Lung (tissue), 12 donors: ENCODE measurements around the gene LRRC27. TPM values are rescaled to one million over a fixed set of nuclear protein-coding genes. Genes with fewer than 3 reads are reported as not detected.

Experiments
- ATAC-seq: fragments of 200-7000 bp; cut with Tn5 transposase; one replicate; pipeline ENCODE4 v1.9.1; 2020; ENCODE audit warnings: moderate number of reproducible peaks; ENCODE audit not compliant: insufficient read depth, low FRiP score
- DNase-seq, 3 donors: peaks; one replicate each; pipeline ENCODE4 v3.0.0-alpha.2; 2013 to 2017
- H3K27ac ChIP-seq, 2 donors: one replicate each; pipeline ENCODE4 v1.5.1; 2013; ENCODE audit warnings: mild to moderate bottlenecking in 2 of 2, moderate library complexity in 2 of 2, control low read depth in 1 of 2, inconsistent platforms in 1 of 2, low read depth in 1 of 2, low read length in 1 of 2
- H3K27me3 ChIP-seq, 3 donors: one replicate each; pipeline ENCODE4 v1.5.1; 2013; ENCODE audit warnings: low read length in 2 of 3; ENCODE audit not compliant: control insufficient read depth in 3 of 3, insufficient read depth in 3 of 3
- H3K36me3 ChIP-seq, 4 donors: one replicate each; pipeline ENCODE4 v1.5.1; 2013; ENCODE audit warnings: low read length in 4 of 4, mild to moderate bottlenecking in 1 of 4, moderate library complexity in 1 of 4; ENCODE audit not compliant: control insufficient read depth in 4 of 4, insufficient read depth in 4 of 4
- H3K4me1 ChIP-seq, 5 donors: one replicate each; pipeline ENCODE4 v1.5.1; 2013; ENCODE audit warnings: low read length in 5 of 5, mild to moderate bottlenecking in 2 of 5, moderate library complexity in 1 of 5; ENCODE audit not compliant: control insufficient read depth in 5 of 5, insufficient read depth in 5 of 5
- H3K4me3 ChIP-seq: one replicate; pipeline ENCODE4 v1.5.1; 2013; ENCODE audit warnings: mild to moderate bottlenecking, control low read depth, moderate library complexity
- H3K9ac ChIP-seq, 2 donors: one replicate each; pipeline ENCODE4 v1.5.1; 2013; ENCODE audit warnings: low read length in 2 of 2, control low read depth in 1 of 2; ENCODE audit not compliant: insufficient read depth in 1 of 2
- H3K9me3 ChIP-seq, 4 donors: one replicate each; pipeline ENCODE4 v1.5.1; 2013; ENCODE audit warnings: low read length in 3 of 4, mild to moderate bottlenecking in 1 of 4, moderate library complexity in 1 of 4; ENCODE audit not compliant: control insufficient read depth in 4 of 4, insufficient read depth in 3 of 4
- WGBS, 2 donors: extraction: QIAGEN DNeasy Blood & Tissue Kit; methylation state at CpG; one replicate each; pipeline ENCODE4 v1.1.7; 2013; 5-methylcytosine and 5-hydroxymethylcytosine counted together
- polyA plus RNA-seq, 2 donors: library from polyadenylated mRNA; stranded (reverse); fragments of 200-250 nt; gene quantifications; one replicate each; pipeline ENCODE4 v1.2.1, GENCODE V29; 2013
- total RNA-seq, 2 donors: library from RNA; depleted of rRNA in 1 of 2; stranded (reverse); fragments of >200 nt in 1 of 2; gene quantifications; one replicate each; pipeline ENCODE4 v1.2.1, GENCODE V29; 2014 to 2021
- TF ChIP-seq, protein P1 (sequence below): IDR thresholded peaks from 2 replicates; pipeline ENCODE4 v1.5.1; 2012; ENCODE audit warnings: mild to moderate bottlenecking; ENCODE audit errors: control extremely low read depth, extremely low read depth
- donor health status: control.
- donor health status: control.
- donor health status: Bipolar disorder and iron deficiency.
- donor health status: healthy.
- donor health status: DM: yes; HTN: yes; CAD: no.

LRRC27 gene
- total and polyA plus RNA-seq, 4 donors = 5.8 to 25.5 (median 17.2) TPM

DNA sequence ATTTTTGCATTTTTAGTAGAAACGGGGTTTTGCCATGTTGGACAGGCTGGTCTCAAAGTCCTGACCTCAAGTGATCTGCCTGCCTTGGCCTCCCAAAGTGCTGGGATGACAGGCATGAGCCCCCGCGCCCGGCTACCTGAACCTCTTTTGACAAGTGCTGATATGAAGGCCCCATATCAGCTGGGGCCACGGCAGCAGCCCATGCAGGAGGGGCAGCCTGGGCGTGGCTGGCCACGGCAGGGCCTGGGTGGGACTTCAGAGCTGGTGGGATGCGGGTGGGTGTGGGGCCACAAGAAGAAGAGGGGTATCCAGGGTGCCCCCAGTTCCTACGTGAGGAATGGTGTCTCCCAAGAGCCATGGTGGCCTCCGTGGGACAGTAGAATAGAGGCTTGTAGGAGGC lies 6.9 kb downstream of the LRRC27 start:
- no peak for ATAC-seq
- Histone ChIP-seq H3K9ac (no peak overlapping the region), H3K4me3 (no peak overlapping the region), H3K27ac (no peak overlapping the region), H3K27me3 (no peaks in the 10 kb centered on the region), H3K36me3 (peaks cover 0 to 13% (median 8%) of the 10 kb centered on the region in 4 donors), H3K4me1 (peaks cover 0 to 14% (median 6%) of the 10 kb centered on the region in 5 donors), H3K9me3 (peaks cover 0 to 2% (median 0%) of the 10 kb centered on the region in 4 donors)
- 90 to 91% methylated on average over 10 of the region's 10 CpGs for WGBS, 2 donors
- no peak for DNase-seq
- TF ChIP-seq, protein P1, sequence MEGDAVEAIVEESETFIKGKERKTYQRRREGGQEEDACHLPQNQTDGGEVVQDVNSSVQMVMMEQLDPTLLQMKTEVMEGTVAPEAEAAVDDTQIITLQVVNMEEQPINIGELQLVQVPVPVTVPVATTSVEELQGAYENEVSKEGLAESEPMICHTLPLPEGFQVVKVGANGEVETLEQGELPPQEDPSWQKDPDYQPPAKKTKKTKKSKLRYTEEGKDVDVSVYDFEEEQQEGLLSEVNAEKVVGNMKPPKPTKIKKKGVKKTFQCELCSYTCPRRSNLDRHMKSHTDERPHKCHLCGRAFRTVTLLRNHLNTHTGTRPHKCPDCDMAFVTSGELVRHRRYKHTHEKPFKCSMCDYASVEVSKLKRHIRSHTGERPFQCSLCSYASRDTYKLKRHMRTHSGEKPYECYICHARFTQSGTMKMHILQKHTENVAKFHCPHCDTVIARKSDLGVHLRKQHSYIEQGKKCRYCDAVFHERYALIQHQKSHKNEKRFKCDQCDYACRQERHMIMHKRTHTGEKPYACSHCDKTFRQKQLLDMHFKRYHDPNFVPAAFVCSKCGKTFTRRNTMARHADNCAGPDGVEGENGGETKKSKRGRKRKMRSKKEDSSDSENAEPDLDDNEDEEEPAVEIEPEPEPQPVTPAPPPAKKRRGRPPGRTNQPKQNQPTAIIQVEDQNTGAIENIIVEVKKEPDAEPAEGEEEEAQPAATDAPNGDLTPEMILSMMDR = no peak

DNA sequence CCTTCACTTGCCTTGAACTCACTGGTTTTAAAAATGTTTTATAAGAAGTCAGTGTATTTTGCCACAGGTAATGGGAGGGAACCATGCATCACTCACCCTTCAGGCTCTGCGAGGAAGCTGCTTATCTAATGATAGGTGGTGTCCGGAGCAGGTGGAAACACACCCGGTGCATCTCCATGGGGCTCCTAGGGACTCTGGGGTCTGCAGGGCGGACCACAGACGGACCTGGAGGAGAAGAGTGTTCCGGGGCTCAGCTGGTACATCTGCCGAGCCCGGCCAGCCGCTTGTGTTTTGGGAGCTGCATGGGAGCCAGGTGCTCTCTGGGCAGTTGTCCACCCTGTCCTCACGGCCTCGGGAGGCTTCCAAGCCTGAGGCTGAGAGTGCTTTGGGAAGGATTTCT lies 7.3 kb downstream of the LRRC27 start:
- H3K27ac ChIP-seq = no peak overlapping the region
- DNase-seq = no peak
- H3K4me1 ChIP-seq = peaks cover 0 to 14% (median 6%) of the 10 kb centered on the region in 5 donors
- H3K4me3 ChIP-seq = no peak overlapping the region
- TF ChIP-seq, protein P1 = no peak
- WGBS, 2 donors = 95 to 96% methylated on average over 11 of the region's 11 CpGs
- no peak overlapping the region for H3K9ac ChIP-seq
- H3K9me3 ChIP-seq = peaks cover 0 to 2% (median 0%) of the 10 kb centered on the region in 4 donors
- no peaks in the 10 kb centered on the region for H3K27me3 ChIP-seq
- H3K36me3 ChIP-seq = peaks cover 0 to 13% (median 9%) of the 10 kb centered on the region in 4 donors
- ATAC-seq = no peak

DNA sequence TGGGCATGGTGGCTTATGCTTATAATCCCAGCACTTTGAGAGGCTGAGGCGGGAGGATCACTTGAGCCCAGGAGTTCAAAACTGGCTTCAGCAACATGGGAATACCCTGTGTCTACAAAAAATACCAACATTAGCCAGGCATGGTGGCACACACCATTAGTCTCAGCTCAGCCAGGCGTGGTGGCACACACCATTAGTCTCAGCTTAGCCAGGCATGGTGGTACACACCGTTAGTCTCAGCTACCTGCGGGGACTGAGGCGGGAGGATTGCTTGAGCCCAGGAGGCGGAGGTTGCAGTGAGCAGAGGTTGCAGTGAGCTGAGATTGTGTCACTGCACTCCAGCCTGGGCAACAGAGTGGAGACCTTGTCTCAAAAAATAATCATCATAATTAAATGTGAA lies 9.0 kb downstream of the LRRC27 start:
- no peak for ATAC-seq
- Histone ChIP-seq H3K27me3 (no peaks in the 10 kb centered on the region), H3K27ac (no peak overlapping the region), H3K4me1 (peaks cover 0 to 8% (median 6%) of the 10 kb centered on the region in 5 donors), H3K9me3 (peaks cover 0 to 2% (median 0%) of the 10 kb centered on the region in 4 donors), H3K4me3 (no peak overlapping the region), H3K36me3 (peaks cover 4 to 25% (median 16%) of the 10 kb centered on the region in 4 donors), H3K9ac (no peak overlapping the region)
- WGBS, 2 donors = 94% methylated on average over 6 of the region's 6 CpGs
- no peak for DNase-seq
- TF ChIP-seq, protein P1 = no peak

DNA sequence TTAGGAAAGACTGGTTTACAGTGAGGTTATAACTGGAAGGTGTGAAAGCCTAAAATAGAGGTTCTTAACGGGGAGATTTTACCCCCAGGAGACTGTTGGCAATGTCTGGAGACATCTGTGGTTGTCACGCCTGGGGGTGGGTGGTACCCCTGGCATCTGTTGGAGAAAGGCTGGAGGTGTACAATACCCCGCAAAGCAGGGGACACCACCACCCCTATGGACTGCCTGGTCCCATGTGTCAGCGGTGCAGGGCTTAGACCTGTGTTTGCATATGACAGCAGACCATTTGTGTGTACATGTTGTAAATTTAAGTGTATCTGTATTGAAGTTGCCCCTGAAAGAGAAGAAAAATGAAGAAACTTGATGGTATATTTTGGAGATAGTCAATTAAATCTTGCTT lies 9.8 kb downstream of the LRRC27 start:
- 97% methylated on average over 4 of the region's 4 CpGs for WGBS, 2 donors
- no peak for ATAC-seq
- peaks cover 4 to 25% (median 16%) of the 10 kb centered on the region in 4 donors for H3K36me3 ChIP-seq

More for the DNA sequence above, 9.8 kb downstream of the LRRC27 start:
- TF ChIP-seq, protein P1 = no peak
- no peak for DNase-seq
- no peak overlapping the region for H3K4me3 ChIP-seq
- H3K27me3 ChIP-seq = no peaks in the 10 kb centered on the region
- H3K27ac ChIP-seq = no peak overlapping the region
- H3K4me1 ChIP-seq = peaks cover 0 to 2% (median 1%) of the 10 kb centered on the region in 5 donors
- H3K9me3 ChIP-seq = peaks cover 0 to 2% (median 0%) of the 10 kb centered on the region in 4 donors
- no peak overlapping the region for H3K9ac ChIP-seq
